ENCODE results near the gene CYBC1.

CYBC1 gene

DNA sequence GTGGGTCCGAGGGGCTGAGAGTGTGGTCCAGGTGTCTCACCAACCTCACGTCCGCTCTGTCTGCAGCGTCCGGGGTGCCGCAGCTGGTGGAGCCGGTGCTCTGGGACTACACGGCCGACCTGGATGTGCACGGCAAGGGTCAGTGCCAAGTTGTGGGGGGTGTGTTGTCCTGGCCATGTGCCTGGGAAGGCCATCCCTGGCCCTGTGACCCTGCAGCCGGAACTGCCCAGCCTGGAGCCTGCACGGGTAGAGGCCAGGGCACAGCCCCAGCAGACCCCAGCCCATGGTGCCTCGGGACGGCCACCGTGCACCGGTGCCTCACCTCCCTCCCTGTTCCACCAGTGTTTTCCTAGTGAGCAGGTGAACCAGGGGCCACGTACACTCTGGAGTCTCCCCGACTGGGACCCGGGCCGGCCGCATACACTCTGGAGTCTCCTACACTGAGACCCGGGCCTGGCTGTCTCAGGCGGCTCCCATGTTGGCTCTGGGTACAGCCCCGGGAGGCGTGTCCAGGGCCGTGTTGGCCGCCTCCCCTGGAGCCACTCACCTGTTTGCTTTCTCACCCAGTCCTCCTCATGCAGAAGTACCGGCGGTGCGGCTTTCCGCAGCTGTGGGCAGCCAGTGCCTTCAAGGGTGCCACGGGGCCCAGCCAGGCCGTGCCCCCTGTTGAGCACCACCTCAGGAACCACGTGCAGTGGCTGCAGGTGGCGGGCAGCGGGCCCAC lies 13.8 kb downstream of the CYBC1 start:
- in situ Hi-C loops (cut with HindIII; ENCODE audit: low sequenced_read_pairs) = loop anchor here (5.0 kb wide), 1 partner anchor 66 kb away; no protein-coding TSS in a partner anchor

DNA sequence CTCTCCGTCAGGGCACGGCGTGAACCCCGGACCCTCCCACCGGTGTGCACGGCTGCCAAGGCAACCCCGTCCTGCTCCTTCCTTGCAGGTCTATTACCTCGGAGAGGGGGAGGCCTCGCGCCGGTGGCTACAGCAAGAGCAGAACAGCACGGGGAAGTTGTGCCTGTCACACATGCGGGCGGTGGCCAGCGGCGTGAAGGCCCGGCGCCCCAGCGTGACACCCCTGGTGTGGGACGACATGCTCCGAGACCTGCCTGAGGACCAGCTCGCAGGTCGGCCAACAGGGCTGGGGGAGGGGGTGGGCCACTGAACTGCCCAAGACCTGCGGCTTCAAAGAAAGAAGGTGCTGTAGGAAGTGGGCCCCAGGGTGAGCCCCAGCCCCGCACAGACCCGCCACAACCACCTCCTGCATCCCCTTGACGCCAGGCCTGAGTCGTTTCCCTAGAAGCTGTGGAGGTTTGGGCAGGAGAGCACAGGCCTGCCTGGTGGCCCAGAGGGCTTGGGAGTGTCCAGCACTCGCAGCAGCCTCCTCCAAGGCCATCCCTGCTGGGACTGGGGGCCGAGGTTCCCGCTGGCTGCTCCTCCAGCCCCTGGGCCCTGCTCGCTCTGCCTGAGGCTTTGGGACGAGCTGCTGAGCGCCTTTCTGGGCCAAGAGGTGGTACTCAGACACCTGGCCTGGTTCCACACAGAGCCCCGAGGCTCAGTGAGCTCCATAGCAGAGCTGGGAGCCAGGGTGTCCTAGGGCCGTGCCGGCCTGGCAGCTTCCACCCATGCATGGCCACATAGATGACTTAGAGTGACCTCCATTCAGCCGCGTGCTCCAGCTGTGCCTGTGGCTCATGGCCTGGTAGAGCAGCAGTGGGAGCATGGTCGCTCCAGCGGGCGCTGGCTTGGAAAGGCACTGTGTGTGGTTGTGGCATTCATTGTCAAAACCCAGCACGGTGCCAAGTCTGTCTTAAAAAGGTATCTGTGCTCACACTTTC lies 14.7 kb downstream of the CYBC1 start:
- in situ Hi-C loops (cut with HindIII; ENCODE audit: low sequenced_read_pairs) = loop anchor here (5.0 kb wide), 1 partner anchor 66 kb away; no protein-coding TSS in a partner anchor

DNA sequence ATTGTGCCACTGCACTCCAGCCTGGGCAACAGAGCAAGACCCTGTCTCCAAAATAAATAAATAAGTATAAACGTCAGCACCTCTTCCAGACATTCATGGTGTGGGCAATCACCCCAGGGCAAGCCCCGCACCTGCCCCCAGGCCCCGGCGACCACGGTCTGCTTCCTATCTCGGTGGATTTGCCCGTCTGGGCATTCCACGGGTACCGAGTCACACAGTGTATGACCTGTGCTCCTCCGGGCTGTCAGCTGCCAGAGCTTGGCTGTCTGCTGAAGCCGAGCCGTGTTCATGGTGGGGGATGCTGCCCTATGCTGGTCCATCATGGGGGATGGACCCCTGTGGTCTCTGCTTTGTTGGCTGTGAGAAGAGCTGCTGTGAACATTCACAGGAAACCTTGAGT lies 15.4 kb downstream of the CYBC1 start:
- in situ Hi-C loops (cut with HindIII; ENCODE audit: low sequenced_read_pairs) = loop anchor here (5.0 kb wide), 1 partner anchor 67 kb away; no protein-coding TSS in a partner anchor

DNA sequence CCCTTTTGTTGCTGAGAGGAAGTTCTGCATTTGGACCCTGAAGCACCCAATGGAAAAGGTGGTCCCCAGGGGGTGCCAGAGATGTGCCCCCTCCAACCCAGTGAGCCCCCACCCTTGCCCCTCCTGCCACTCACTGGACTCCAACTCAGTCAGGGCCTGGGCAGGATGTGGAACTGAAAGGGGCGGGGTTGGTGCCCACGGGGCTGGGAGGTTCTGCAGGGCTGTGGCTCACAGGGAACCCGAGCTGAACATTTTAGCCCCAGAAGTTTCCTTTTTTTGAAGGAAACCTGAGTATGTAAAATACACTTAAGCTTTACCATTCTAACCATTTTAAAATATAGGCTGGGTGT lies 16.4 kb downstream of the CYBC1 start:
- in situ Hi-C loops (cut with HindIII; ENCODE audit: low sequenced_read_pairs) = no loop called here

DNA sequence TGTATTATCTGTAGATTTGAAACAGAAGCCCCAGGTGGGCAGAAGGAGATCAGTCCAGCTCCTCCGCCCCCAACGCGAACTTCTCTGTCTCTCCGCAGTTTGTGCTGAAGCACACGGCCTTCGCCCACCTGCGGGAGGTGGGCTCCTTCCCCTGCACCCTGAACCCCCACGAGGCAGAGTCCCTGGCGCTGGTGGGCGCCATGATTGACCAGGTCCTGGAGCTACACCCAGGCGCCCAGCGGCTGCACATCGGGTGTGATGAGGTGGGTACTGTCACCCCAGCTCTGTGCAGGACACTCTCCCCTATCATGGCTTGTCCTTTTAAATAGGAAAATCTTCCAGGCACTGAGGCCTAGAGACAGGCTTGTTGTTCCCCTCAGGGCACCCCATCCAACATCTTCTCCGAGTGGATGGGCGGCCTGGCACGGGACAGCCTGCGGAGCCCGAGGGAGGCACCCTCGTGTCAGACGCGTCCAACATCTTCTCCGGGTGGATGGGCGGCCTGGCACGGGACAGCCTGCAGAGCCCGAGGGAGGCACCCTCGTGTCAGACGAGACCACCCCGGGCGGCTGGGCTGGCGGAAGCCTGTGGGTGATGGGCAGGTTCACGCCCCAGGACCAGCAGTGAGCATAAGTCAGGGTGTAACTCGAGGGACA lies 16.9 kb downstream of the CYBC1 start:
- in situ Hi-C loops (cut with HindIII; ENCODE audit: low sequenced_read_pairs) = no loop called here

DNA sequence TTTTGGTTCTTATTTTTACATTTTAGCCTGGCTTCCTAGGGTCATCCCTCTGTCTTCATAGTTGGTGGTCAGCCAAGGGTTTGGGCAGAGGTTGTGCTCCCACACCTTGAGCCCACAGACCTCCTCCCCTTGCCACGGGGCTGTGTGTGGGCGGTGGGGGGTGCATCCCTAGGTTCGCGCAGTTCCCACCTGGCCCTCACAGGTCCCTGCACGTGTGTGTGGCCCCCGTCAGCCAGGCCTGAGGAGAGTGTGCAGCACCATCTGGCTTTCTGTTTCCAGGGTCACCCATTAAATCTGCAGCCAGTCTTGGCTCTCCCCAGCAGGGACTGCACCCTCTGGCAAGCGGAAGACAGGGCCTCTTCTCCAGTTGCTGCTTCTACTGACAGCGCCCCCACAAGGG lies 18.5 kb downstream of the CYBC1 start:
- in situ Hi-C loops (cut with HindIII; ENCODE audit: low sequenced_read_pairs) = no loop called here

DNA sequence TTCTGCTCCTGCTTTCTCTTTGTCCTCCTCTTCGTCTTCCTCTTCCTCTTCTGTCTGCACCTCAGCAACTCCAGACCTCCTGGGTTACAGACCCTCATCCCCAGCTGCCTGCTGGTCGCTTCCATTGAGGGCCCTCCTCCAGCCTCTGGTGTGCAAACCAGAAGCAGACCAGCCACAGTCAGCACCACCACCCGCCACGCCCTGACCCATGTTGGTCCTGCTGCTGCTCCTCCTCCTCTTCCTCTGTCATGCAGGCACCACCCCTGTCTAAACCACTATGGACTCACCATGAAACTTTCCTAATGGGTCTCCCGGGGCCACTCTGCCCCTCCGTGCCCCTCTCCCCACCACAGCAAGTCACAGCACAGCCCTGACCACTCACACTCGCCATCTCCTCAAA lies 20.7 kb downstream of the CYBC1 start:
- in situ Hi-C loops (cut with HindIII; ENCODE audit: low sequenced_read_pairs) = no loop called here

DNA sequence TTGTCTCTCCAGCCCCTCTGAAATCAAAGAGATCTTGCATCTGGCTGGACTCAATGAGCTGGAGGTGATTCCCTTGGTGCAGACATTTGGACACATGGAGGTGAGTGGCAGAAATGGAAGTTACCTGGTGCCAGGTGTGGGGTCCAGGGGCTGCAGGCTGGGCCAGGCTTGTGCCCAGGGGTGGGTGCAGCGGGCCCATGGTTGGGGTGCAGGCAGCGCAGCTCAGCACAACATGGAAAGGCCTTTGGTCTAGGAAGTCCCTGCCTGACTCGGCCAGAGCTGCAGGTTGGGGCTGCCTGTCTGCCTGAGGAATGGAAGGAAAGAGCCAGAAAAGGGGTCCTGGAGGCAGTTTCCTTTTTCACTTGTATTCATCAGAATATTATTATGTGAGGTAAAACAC lies 22.0 kb downstream of the CYBC1 start:
- in situ Hi-C loops (cut with HindIII; ENCODE audit: low sequenced_read_pairs) = no loop called here

DNA sequence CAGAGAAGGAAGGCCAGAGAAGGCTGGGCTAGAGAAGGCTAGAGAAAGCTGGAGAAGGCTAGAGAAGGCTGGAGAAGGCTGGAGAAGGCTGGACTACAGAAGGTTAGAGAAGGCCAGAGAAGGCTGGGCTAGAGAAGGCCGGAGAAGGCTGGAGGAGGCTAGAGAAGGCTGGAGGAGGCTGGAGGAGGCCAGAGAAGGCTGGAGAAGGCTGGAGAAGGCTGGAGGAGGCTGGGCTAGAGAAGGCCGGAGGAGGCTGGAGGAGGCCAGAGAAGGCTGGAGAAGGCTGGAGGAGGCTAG lies 25.7 kb downstream of the CYBC1 start:
- in situ Hi-C loops (cut with HindIII; ENCODE audit: low sequenced_read_pairs) = no loop called here

DNA sequence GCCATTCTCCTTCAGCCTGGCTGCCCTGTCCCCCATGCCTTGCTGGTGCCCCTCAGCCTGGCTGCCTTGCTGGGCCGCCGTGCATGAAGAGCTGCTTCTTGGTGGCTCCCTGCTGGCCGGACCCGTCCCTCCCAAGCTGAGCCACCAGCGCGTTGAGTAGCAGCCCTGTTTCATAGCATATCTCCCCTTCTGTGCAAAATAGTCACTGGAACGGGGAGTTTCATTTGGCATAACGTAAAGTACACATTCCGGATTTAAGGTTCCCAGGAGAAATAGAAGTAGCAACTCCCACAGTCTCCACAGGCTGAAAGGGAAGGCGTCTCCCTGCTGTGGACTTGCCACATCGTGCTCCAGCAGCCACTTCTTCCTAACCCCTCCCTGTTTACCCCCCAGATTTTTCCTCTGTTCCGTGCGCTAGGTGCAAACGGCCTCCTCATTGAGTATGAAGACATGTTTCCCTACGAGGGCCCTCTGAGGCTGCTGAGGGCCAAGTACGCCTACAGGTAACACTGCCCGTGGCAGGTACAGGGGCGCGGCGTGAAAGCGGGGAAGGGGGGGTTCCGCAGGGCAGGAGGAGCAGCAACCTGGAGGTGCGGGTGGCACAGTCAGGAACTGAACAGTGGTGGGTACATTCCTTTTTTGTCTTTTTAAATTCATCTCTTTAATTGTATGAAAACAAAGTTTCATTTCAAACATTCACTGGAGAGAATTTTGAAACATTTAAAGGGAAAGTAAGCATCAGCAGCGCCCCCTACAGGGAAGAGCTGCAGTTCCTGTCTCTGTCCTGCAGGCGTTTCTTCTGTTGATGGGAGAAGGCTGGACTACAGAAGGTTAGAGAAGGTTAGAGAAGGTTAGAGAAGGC lies 26.3 kb downstream of the CYBC1 start:
- in situ Hi-C loops (cut with HindIII; ENCODE audit: low sequenced_read_pairs) = no loop called here

DNA sequence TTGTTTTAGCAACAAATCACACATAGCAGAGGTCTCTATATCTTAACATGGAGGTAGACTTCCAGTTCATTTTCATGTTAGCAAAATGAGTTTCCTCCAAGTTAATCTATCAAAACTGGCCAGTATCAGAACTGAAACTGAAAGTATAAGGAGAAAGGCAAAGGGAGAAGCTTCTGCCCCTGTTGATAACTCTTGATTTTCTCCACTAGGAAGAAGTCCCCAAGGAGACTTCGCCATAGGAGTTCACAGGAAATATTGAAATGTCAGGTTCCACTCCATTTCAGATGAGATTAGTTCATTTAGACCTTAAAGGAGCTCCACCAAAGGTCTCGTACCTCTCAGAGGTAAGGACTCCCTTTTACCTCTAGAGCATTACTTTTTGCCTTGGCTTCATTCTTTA lies 31.0 kb downstream of the CYBC1 start:
- in situ Hi-C loops (cut with HindIII; ENCODE audit: low sequenced_read_pairs) = loop anchor here (5.0 to 10.0 kb wide), 5 partner anchors 57 to 405 kb away; partner anchors contain the start of gene CSNK1D

DNA sequence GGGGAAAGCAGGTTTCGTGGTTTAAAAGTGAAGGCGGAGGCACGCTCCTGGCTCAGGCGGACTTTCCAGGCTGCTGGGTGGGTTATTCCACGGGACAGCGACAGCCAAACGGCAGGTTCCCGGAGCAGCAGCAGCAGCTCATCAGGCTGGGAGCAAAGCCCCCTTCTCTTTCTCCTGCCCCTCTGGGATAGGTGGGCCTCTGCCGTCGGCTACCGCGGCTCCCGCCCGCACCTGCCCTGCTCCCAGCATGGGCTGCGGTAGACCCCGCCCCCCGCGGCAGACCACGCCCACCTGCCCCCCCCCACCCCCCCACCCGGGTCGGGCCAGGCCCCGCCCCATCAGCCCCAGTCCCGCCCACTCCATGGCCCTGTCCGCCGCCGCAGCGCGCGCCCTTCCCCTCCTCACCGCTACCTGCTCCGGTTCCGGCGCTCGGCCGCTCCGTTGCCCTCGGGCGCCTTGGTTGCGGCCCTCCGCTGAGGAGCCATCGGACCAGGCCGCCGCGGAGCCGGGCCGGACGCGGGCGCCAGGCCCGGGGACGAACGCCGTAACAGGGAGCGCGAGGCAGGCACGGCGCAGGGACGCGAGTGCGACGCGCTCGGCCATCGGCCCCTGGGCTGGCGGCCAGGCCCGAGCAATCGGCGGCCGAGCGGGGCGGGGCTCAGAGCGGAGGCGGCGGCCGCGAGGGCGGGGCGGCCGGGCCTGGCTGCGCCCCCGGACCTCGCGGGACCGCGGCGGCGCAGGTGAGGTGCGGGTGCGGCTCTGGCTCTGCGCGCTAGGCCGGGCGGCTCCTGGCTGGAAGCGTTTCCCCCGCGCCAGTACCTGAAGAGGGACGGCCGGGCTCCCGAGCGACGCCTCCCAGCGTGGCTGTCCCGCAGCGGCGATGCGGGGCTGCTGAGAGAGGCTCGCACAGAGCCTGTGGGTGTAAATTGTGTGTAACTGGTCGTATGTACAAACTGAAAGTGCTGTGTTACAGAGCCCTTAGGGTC lies 32.3 kb downstream of the CYBC1 start, which contains the start of the genes HEXD and OGFOD3:
Gene HEXD, plus strand, starts transcription at position 347 of the 986 bp plus-strand sequence. CDS start 1,453 bp downstream, outside the sequence.
Gene OGFOD3, minus strand, starts transcription at position 586 of the 986 bp plus-strand sequence. Its CDS starts 101 bp downstream, at position 485.
- in situ Hi-C loops (cut with HindIII; ENCODE audit: low sequenced_read_pairs) = loop anchor here (5.0 to 10.0 kb wide), 5 partner anchors 56 to 403 kb away; partner anchors contain the start of gene CSNK1D

DNA sequence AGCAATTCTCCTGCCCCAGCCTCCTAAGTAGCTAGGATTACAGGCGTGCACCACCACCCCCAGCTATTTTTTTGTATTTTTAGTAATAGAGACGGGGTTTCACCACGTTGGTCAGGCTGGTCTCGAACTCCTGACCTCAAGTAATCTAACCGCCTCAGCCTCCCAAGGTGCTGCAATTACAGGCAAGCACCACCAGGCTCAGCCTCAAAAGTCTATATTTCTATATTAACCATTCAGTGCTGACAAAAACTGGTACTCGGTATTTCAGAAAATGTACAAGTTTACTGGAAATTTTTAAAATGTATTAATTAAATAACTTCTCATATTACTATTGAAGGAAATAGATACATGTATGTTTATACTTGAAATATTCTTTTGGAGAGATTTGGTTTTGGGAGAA lies 33.8 kb downstream of the CYBC1 start:
- in situ Hi-C loops (cut with HindIII; ENCODE audit: low sequenced_read_pairs) = loop anchor here (5.0 to 10.0 kb wide), 5 partner anchors 54 to 402 kb away; partner anchors contain the start of gene CSNK1D

DNA sequence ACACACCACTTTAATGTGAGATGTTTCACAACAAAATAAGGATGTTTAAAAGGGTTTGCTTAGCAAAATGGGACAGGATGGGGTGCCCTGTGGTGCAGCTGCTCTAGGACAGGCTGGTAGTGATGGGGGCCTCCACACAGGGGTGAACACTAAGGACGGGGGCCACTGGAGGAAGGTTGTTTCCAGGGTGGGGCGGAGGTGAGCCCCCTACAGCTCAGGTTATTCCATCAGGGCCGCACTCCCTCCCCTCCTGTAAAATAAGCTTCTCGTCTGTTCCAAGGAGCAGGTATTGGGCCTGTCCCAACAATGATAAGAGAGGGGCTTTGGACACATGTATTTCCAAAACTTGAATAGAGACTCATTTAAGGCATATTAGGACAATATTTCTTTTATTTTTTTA lies 34.3 kb downstream of the CYBC1 start:
- in situ Hi-C loops (cut with HindIII; ENCODE audit: low sequenced_read_pairs) = loop anchor here (5.0 to 10.0 kb wide), 5 partner anchors 54 to 401 kb away; partner anchors contain the start of gene CSNK1D

DNA sequence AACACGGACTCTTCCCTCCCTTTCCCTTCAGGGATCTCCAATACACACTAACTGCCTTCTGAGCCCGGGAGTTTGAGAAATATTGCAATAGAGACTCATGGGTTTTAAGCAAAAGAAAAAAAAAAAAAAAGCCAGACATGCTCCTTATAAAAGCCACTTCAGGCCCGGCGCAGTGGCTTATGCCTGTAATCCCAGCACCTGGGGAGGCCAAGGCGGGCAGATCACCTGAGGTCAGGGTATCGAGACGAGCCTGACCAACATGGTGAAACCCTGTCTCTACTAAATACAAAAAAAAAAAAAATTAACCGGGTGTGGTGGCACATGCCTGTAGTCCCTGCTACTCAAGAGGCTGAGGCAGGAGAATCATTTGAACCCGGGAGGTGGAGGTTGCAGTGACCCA lies 34.8 kb downstream of the CYBC1 start:
- in situ Hi-C loops (cut with HindIII; ENCODE audit: low sequenced_read_pairs) = loop anchor here (5.0 to 10.0 kb wide), 5 partner anchors 53 to 401 kb away; partner anchors contain the start of gene CSNK1D

DNA sequence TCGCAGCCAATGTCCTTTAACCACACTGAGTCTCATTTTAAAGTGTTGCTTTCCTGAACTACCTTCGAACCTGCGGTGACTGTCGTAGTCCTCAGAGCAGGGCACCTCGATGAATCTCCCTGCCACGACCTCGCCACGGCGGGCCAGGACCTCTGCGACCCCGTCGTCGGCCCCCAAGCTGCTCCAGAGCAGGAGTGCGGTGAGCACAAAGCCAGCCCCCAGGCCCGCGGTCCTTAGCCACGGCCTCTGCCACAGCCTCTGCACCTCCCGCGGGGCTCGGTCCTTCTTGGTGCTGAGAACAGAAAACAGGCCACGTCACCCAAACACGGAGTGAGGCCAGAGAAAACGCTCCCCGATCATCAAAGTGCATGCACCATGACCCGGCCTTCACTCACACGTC lies 35.2 kb downstream of the CYBC1 start:
- in situ Hi-C loops (cut with HindIII; ENCODE audit: low sequenced_read_pairs) = loop anchor here (5.0 to 10.0 kb wide), 5 partner anchors 53 to 401 kb away; partner anchors contain the start of gene CSNK1D

DNA sequence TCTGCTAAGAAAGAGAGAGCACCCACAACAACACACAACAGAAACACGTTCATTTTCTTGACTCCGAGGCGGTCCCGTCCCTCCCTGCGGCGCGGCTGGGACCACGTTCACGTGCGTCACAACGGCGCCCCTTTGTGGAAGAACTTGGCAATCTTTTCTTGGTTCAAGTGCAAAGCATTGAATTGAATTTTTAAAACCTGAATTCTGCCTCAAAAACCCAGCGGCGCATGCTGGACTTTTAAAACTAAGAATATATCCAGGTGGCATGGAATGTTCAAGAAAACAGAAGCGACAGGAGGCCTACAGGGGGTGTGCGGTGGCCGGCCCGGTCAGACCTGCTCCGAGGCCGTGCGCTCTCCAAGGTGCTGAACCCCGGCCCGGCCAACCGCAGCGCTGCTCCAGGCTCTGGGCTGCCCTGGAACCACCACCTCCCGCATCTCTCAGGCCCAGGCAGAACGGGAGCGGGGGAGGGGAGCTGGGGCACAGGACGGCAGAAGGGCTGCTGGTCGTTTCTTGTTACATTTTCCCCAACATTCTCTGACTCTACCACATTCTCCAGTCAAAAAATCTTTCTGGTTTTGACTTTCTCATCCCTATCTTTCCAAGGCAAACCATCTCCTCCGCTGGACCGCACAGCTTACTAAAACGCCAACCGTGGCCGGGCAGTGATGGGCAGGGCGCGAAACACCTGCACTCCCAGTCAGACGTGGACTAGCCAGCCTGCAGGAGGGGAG lies 35.8 kb downstream of the CYBC1 start:
- in situ Hi-C loops (cut with HindIII; ENCODE audit: low sequenced_read_pairs) = loop anchor here (5.0 to 10.0 kb wide), 5 partner anchors 52 to 400 kb away; partner anchors contain the start of gene CSNK1D
